Transverse colon (tissue), 3 donors: Measurements from ENCODE around the gene RUNDC3A.

Experiments
- EP300 ChIP-seq: sonication (generic); formaldehyde crosslinking; IDR thresholded peaks from one replicate; pipeline ENCODE4 v1.6.1; 2017; ENCODE audit warnings: antibody characterized with exemption, low read depth
- POLR2A ChIP-seq: fragments of 450-650 bp; IDR thresholded peaks from one replicate; pipeline ENCODE4 v1.6.1; 2016; ENCODE audit warnings: antibody characterized with exemption, mild to moderate bottlenecking, moderate library complexity
- TF ChIP-seq, protein P1 (sequence below), 5 experiments: fragments of 200-600 bp in 3 of 5; fragments of 450-650 bp in 2 of 5; sonication (generic) in 3 of 5; IDR thresholded peaks; 1 replicate in 2 of 5; 2 replicates in 3 of 5; pipeline ENCODE4 v1.5.1; 2016 to 2017; ENCODE audit warnings: antibody characterized with exemption in 5 of 5, inconsistent platforms in 3 of 5, mild to moderate bottlenecking in 2 of 5, moderate library complexity in 1 of 5

DNA sequence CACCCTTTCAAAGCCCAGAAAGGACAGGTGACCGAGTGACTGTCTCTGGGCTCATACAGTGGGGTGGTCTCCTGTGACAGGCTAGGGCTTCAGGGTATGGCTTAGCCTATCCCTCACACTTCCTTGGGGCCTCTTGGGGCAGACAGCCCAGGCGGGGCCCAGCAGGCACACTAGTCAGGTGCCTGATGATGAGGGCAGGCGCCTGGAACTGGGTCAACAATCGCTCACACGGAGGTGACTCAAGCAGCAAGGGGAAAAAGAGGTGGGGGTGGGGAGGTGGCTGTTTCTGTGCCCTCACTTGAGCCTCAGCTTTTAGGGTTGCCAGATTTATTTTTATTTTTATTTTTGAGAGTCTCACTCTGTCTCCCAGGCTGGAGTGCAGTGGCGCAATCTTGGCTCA lies 30.3 kb downstream of the RUNDC3A start:
- no peak for TF ChIP-seq POLR2A
- TF ChIP-seq, protein P1, sequence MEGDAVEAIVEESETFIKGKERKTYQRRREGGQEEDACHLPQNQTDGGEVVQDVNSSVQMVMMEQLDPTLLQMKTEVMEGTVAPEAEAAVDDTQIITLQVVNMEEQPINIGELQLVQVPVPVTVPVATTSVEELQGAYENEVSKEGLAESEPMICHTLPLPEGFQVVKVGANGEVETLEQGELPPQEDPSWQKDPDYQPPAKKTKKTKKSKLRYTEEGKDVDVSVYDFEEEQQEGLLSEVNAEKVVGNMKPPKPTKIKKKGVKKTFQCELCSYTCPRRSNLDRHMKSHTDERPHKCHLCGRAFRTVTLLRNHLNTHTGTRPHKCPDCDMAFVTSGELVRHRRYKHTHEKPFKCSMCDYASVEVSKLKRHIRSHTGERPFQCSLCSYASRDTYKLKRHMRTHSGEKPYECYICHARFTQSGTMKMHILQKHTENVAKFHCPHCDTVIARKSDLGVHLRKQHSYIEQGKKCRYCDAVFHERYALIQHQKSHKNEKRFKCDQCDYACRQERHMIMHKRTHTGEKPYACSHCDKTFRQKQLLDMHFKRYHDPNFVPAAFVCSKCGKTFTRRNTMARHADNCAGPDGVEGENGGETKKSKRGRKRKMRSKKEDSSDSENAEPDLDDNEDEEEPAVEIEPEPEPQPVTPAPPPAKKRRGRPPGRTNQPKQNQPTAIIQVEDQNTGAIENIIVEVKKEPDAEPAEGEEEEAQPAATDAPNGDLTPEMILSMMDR (IDR thresholded peaks at IDR 0.05): no peak
- no peak for TF ChIP-seq EP300
